GM21526 (cell line): ENCODE results near the gene PDXK.
A peak's percentile ranks its signal among the peaks of the same experiment; 100 is the strongest.
"Not testable (repeated sequence)": the region's sequence is repeated elsewhere in the genome, so short reads cannot be mapped to it uniquely, and the experiment has no call there.

Source experiments
- ATAC-seq: cut with Tn5 transposase; IDR thresholded peaks from one replicate; pipeline ENCODE4 v1.9.1; 2021; ENCODE audit warnings: moderate library complexity; ENCODE audit not compliant: unreplicated experiment, low FRiP score

The PDXK gene

GRCh38 chr21:43718872-43719747 is at the start of gene PDXK:
Gene PDXK (plus strand): TSS chr21:43719129. CDS start chr21:43719295, 166 bp downstream.
- peak; percentile 55 for ATAC-seq

GRCh38 chr21:43669828-43670605 is 48.9 kb upstream of the PDXK start:
- no peak for ATAC-seq

- no peak for ATAC-seq
Measured at GRCh38 chr21:43675871-43676270, 43.1 kb upstream of the PDXK start.

GRCh38 chr21:43676391-43676790 is 42.5 kb upstream of the PDXK start:
- no peak for ATAC-seq

DNA sequence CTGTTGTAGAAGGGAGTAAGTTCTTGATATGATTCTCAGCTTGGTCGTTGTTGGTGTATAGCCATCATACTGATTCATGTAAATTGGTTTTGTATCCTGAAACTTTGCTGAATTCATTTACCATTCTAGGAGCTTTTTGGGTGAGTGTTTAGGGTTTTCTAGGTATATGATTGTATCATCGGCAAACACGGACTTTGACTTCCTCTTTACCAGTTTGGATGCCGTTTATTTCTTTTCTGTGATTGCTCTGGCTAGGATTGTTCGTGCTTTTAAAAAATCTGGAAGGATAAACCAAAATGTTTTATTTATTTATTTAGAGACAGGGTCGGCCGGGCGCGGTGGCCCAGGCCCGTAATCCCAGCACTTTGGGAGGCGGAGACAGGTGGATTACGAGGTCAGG is 39.0 kb upstream of the PDXK start:
- ATAC-seq, result no peak

- ATAC-seq, result not testable (repeated sequence)
Measured at GRCh38 chr21:43680421-43680820, 38.5 kb upstream of the PDXK start.

GRCh38 chr21:43681650-43682049 is 37.3 kb upstream of the PDXK start:
- ATAC-seq, result no peak

GRCh38 chr21:43684424-43684823 is 34.5 kb upstream of the PDXK start:
- no peak for ATAC-seq

DNA sequence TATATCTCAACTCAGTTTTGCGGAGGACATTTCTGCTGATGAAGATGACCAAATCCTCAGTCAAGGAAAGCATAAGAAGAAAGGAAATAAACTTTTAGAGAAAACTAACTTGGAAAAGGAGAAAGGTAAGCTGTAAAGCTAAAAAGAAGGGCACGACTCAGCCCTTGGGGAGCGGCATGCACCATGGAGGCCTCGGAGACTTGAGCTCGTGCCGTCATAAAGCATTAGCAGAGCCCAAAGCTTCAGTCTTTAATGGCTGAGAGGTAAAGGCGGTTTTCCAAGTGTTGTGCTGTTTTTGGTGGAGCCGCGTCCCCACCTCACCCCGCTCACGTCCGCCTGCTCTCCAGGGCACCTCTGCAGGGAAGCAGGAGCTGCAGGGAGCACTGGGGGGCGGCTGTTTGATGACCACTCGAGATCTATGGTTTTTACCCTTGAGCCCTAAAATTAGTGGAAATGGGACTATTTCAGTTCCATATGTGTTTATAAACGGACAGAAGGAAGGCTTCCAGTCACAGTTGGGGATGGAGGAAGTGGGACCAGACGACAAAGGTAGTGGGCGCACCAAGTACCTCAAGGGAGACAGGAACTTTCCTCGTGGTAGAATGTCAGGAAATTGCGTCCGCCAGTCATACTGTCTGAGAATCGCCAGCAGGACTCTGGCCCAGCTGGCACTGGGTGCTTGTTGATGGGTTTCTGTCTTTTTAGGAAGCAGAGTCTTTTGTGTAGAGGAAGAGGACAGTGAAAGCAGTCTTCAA is 31.9 kb upstream of the PDXK start:
- ATAC-seq, result no peak

- ATAC-seq, result no peak
Measured at GRCh38 chr21:43687566-43688399, 31.1 kb upstream of the PDXK start.

- no peak for ATAC-seq
Measured at GRCh38 chr21:43688906-43689305, 30.0 kb upstream of the PDXK start.

DNA sequence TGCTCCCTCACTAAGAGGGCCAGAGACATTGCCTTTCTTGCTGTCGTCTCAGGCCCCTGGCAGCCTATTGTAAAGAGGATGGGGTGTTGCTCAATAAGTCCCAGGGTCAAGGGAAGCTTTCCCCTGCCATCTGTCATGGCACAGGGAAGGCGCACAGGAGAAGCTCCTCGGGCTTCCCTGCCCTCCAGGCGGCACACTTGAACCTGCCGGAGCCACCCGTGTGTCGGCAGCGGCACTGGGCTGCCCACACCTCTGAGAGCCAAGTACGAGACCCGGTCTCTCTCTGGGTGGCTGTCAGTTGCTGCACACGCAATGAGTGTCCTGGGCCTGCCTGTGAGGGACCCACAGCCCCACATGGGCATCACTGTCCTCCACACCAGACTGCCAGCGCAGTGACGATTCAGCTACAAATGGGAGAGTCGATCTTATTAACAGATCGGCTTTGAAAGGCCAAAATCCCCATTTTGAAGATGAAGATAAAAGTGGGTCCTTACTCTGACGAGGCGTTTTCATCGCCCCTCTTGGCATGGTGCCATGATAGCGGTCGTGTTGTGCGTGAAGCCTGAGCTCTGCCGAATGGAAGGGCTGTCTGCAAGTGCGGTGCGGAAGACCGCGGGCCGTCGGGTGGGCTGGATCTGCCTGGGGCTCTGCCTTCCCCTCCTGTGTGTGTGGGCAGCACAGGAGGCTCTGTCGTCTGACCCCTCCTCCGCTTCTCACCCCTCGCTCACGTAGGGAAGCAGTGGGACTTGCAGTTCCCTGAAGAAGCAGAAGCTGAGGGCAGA is 29.2 kb upstream of the PDXK start:
- ATAC-seq, result no peak

DNA sequence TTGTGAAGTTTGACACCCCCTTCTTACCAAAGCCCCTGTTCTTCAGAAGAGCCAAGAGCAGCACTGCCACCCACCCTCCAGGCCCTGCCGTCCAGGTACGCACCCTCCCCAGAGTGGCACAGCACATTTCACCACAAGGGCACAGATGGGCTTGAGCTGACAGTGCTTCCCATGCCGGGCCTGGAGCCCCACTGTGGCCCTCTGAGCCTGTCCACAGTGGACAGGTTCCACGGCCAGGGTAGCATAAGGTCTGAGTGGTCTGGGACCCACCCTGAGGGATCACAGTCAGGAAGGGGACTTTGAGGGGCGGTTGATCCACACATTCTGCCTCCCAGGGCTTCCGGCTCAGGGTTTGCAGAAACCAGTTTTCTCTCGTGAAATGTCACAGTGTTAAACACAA is 28.6 kb upstream of the PDXK start:
- ATAC-seq, result no peak

GRCh38 chr21:43691086-43691795 is 27.7 kb upstream of the PDXK start:
- ATAC-seq, result no peak

GRCh38 chr21:43691801-43692200 is 27.1 kb upstream of the PDXK start:
- ATAC-seq, result no peak

DNA sequence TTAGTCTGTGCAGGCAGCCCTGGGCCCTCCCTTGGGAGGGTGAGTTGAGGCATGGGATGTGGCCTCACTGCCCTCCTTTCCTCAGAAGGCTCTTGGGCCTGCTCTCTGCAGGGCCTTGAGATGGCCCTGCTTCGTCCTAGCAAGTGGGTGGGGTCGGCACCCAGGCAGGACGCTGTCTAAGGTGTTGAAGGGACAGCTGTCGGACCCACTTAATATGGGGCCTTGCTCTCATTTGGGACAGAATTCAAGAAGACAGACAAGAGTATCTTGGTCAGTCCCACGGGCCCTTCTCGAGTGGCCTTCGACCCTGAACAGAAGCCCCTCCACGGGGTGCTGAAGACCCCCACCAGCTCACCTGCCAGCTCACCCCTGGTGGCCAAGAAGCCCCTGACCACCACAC is 26.0 kb upstream of the PDXK start:
- ATAC-seq, result no peak

- no peak for ATAC-seq
Measured at GRCh38 chr21:43693981-43694380, 24.9 kb upstream of the PDXK start.

GRCh38 chr21:43694437-43695079 is 24.4 kb upstream of the PDXK start:
- ATAC-seq, result no peak
